K562 (cell line): ENCODE measurements around the gene CSF3. TPM values are rescaled to one million over a fixed set of nuclear protein-coding genes. Genes with fewer than 3 reads are reported as not detected.
A peak's percentile ranks its signal among the peaks of the same experiment; 100 is the strongest.

Experiments
- BHLHE40 ChIP-seq: IDR thresholded peaks from 2 replicates; pipeline ENCODE4 v1.6.1; 2011; ENCODE audit warnings: low read length, improper control_type of control experiment
- BRCA1 ChIP-seq, 2 experiments: fragments of 450-650 bp in 1 of 2; sonication (generic) in 1 of 2; formaldehyde crosslinking in 1 of 2; IDR thresholded peaks; 2 replicates each; pipeline versions ENCODE4 v1.5.0 to v1.6.1; 2017 to 2020; ENCODE audit warnings: mild to moderate bottlenecking in 1 of 2, missing genetic modification reagents in 1 of 2
- CCNT2 ChIP-seq: IDR thresholded peaks from 2 replicates; pipeline ENCODE4 v1.6.1; 2011; ENCODE audit warnings: borderline replicate concordance, low read depth, mild to moderate bottlenecking, moderate library complexity, mixed read lengths, low read length; ENCODE audit not compliant: insufficient read length; ENCODE audit errors: extremely low read depth
- CEBPZ ChIP-seq: fragments of 150-350 bp; IDR thresholded peaks from 2 replicates; pipeline ENCODE4 v1.6.1; 2014; ENCODE audit warnings: low read depth, mild to moderate bottlenecking, low read length, borderline replicate concordance
- TSC22D4 ChIP-seq: fragments of 450-650 bp; IDR thresholded peaks from 2 replicates; pipeline ENCODE4 v1.6.1; 2016; ENCODE audit warnings: missing genetic modification characterization, missing biosample characterization, control low read depth
- ZNF175 ChIP-seq: fragments of 200-800 bp; sonication (Bioruptor generic); IDR thresholded peaks from 2 replicates; pipeline ENCODE4 v1.6.1; 2016; ENCODE audit warnings: low read depth, mild to moderate bottlenecking, missing genetic modification characterization, missing compliant biosample characterization
- ZNF589 ChIP-seq: fragments of 200-800 bp; sonication (Bioruptor generic); IDR thresholded peaks from 2 replicates; pipeline ENCODE4 v1.6.1; 2016; ENCODE audit warnings: low read depth, missing genetic modification characterization, missing compliant biosample characterization
- polyA plus RNA-seq, 8 experiments: library from polyadenylated mRNA; depleted of rRNA in 4 of 8; stranded (reverse) in 5 of 8; unstranded in 3 of 8; fragments of >200 nt; fragmentation: Nextera tagmentation in 2 of 8; fragmentation: Illumina TruSeq in 1 of 8; extraction: Ambion mirVana in 2 of 8; extraction: Trizol in 1 of 8; gene quantifications; 2 replicates each; pipeline versions ENCODE4 v1.2.1 to v1.2.3, GENCODE V29; 2011 to 2014; ENCODE audit warnings: inconsistent platforms in 1 of 8, missing spikeins in 1 of 8
- total RNA-seq, 7 experiments: library from RNA; depleted of rRNA in 6 of 7; stranded (reverse); fragments of >200 nt in 6 of 7; fragmentation: Illumina TruSeq in 2 of 7; extraction: Trizol in 2 of 7; gene quantifications; 2 replicates each; pipeline versions ENCODE4 v1.2.1 to v1.2.3, GENCODE V29; 2011 to 2021; ENCODE audit warnings: low replicate concordance in 1 of 7
- TF ChIP-seq, protein P1 (sequence below): fragments of 200-600 bp; sonication (generic); IDR thresholded peaks from one replicate; pipeline ENCODE4 v1.6.1; 2012; ENCODE audit warnings: mild to moderate bottlenecking, low read depth, low read length, inconsistent platforms
- TF ChIP-seq, protein P2 (sequence below): IDR thresholded peaks from 3 replicates; pipeline ENCODE4 v1.6.1; 2011; ENCODE audit warnings: borderline replicate concordance, mild to moderate bottlenecking, moderate library complexity; ENCODE audit not compliant: insufficient read length; ENCODE audit errors: extremely low read depth

CSF3 gene
- total and polyA plus RNA-seq, 9 of the 15 experiments (the other 6 are each of a cell fraction or from before 2014, with no cell fraction given), result 0.19 TPM; not detected in 8

DNA sequence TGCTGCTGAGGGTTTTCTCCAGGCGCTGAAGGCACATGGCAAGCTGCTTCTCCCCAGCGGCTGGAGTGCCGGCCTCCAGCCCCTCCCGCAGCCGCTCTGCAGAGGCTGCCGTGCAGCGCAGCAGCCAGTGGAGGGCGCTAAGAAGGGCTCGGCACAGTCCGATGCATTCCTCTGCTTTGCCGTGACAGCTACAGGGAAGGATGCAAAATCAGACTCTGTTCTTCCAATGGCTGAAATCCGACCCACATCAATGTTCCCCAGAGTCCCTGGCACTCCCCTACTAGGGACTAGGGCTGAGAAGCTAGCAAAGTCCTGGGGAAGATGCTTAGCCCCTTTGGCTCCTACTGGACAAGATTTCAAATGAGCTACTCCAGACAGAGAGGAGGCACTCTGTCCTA is 19.9 kb downstream of the CSF3 start (continued):
- no peak for TF ChIP-seq CEBPZ
- TF ChIP-seq, protein P1, sequence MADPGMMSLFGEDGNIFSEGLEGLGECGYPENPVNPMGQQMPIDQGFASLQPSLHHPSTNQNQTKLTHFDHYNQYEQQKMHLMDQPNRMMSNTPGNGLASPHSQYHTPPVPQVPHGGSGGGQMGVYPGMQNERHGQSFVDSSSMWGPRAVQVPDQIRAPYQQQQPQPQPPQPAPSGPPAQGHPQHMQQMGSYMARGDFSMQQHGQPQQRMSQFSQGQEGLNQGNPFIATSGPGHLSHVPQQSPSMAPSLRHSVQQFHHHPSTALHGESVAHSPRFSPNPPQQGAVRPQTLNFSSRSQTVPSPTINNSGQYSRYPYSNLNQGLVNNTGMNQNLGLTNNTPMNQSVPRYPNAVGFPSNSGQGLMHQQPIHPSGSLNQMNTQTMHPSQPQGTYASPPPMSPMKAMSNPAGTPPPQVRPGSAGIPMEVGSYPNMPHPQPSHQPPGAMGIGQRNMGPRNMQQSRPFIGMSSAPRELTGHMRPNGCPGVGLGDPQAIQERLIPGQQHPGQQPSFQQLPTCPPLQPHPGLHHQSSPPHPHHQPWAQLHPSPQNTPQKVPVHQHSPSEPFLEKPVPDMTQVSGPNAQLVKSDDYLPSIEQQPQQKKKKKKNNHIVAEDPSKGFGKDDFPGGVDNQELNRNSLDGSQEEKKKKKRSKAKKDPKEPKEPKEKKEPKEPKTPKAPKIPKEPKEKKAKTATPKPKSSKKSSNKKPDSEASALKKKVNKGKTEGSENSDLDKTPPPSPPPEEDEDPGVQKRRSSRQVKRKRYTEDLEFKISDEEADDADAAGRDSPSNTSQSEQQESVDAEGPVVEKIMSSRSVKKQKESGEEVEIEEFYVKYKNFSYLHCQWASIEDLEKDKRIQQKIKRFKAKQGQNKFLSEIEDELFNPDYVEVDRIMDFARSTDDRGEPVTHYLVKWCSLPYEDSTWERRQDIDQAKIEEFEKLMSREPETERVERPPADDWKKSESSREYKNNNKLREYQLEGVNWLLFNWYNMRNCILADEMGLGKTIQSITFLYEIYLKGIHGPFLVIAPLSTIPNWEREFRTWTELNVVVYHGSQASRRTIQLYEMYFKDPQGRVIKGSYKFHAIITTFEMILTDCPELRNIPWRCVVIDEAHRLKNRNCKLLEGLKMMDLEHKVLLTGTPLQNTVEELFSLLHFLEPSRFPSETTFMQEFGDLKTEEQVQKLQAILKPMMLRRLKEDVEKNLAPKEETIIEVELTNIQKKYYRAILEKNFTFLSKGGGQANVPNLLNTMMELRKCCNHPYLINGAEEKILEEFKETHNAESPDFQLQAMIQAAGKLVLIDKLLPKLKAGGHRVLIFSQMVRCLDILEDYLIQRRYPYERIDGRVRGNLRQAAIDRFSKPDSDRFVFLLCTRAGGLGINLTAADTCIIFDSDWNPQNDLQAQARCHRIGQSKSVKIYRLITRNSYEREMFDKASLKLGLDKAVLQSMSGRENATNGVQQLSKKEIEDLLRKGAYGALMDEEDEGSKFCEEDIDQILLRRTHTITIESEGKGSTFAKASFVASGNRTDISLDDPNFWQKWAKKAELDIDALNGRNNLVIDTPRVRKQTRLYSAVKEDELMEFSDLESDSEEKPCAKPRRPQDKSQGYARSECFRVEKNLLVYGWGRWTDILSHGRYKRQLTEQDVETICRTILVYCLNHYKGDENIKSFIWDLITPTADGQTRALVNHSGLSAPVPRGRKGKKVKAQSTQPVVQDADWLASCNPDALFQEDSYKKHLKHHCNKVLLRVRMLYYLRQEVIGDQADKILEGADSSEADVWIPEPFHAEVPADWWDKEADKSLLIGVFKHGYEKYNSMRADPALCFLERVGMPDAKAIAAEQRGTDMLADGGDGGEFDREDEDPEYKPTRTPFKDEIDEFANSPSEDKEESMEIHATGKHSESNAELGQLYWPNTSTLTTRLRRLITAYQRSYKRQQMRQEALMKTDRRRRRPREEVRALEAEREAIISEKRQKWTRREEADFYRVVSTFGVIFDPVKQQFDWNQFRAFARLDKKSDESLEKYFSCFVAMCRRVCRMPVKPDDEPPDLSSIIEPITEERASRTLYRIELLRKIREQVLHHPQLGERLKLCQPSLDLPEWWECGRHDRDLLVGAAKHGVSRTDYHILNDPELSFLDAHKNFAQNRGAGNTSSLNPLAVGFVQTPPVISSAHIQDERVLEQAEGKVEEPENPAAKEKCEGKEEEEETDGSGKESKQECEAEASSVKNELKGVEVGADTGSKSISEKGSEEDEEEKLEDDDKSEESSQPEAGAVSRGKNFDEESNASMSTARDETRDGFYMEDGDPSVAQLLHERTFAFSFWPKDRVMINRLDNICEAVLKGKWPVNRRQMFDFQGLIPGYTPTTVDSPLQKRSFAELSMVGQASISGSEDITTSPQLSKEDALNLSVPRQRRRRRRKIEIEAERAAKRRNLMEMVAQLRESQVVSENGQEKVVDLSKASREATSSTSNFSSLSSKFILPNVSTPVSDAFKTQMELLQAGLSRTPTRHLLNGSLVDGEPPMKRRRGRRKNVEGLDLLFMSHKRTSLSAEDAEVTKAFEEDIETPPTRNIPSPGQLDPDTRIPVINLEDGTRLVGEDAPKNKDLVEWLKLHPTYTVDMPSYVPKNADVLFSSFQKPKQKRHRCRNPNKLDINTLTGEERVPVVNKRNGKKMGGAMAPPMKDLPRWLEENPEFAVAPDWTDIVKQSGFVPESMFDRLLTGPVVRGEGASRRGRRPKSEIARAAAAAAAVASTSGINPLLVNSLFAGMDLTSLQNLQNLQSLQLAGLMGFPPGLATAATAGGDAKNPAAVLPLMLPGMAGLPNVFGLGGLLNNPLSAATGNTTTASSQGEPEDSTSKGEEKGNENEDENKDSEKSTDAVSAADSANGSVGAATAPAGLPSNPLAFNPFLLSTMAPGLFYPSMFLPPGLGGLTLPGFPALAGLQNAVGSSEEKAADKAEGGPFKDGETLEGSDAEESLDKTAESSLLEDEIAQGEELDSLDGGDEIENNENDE, result no peak
- TF ChIP-seq ZNF589 (CRISPR knock-in tag), result no peak
- peak; percentile 30; the same call in 1 of the 2 replicates for TF ChIP-seq BHLHE40
- TF ChIP-seq ZNF175 (CRISPR knock-in tag), result no peak
- no peak for TF ChIP-seq TSC22D4
- TF ChIP-seq, protein P2, sequence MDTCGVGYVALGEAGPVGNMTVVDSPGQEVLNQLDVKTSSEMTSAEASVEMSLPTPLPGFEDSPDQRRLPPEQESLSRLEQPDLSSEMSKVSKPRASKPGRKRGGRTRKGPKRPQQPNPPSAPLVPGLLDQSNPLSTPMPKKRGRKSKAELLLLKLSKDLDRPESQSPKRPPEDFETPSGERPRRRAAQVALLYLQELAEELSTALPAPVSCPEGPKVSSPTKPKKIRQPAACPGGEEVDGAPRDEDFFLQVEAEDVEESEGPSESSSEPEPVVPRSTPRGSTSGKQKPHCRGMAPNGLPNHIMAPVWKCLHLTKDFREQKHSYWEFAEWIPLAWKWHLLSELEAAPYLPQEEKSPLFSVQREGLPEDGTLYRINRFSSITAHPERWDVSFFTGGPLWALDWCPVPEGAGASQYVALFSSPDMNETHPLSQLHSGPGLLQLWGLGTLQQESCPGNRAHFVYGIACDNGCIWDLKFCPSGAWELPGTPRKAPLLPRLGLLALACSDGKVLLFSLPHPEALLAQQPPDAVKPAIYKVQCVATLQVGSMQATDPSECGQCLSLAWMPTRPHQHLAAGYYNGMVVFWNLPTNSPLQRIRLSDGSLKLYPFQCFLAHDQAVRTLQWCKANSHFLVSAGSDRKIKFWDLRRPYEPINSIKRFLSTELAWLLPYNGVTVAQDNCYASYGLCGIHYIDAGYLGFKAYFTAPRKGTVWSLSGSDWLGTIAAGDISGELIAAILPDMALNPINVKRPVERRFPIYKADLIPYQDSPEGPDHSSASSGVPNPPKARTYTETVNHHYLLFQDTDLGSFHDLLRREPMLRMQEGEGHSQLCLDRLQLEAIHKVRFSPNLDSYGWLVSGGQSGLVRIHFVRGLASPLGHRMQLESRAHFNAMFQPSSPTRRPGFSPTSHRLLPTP, result no peak
- TF ChIP-seq BRCA1 (IDR thresholded peaks at IDR 0.05), result no peak
- TF ChIP-seq BRCA1 (CRISPR knock-in tag; IDR thresholded peaks at IDR 0.05), result no peak
- TF ChIP-seq CCNT2, result no peak
